IPS-NIHi11 (cell line): ENCODE measurements around the gene GRID2.

Experiments
- DNase-seq: peaks from one replicate; pipeline ENCODE4 v3.0.0; 2012; ENCODE audit warnings: mixed read lengths, low spot score

The GRID2 gene

GRCh38 chr4:93756101-93756500 is 1452.3 kb downstream of the GRID2 start:
- DNase-seq, result no peak

- DNase-seq, result no peak
Measured at GRCh38 chr4:93759506-93759905, 1455.7 kb downstream of the GRID2 start.

- DNase-seq, result no peak
Measured at GRCh38 chr4:93760284-93760683, 1456.5 kb downstream of the GRID2 start.

GRCh38 chr4:93761286-93761685 is 1457.5 kb downstream of the GRID2 start:
- no peak for DNase-seq

GRCh38 chr4:93764639-93765246 is 1461.0 kb downstream of the GRID2 start:
- DNase-seq, result peak; percentile 55

- DNase-seq, result no peak
Measured at GRCh38 chr4:93767917-93768316, 1464.2 kb downstream of the GRID2 start.

GRCh38 chr4:93770201-93770600 is 1466.4 kb downstream of the GRID2 start:
- no peak for DNase-seq

- no peak for DNase-seq
Measured at GRCh38 chr4:93771640-93772411, 1468.1 kb downstream of the GRID2 start.

GRCh38 chr4:93772858-93773257 is 1469.1 kb downstream of the GRID2 start:
- DNase-seq, result no peak

- no peak for DNase-seq
Measured at GRCh38 chr4:93775551-93775950, 1471.8 kb downstream of the GRID2 start.

GRCh38 chr4:93776386-93777080 is 1472.8 kb downstream of the GRID2 start:
- DNase-seq, result no peak

GRCh38 chr4:93777081-93777460 is 1473.3 kb downstream of the GRID2 start:
- no peak for DNase-seq

GRCh38 chr4:93779228-93779627 is 1475.5 kb downstream of the GRID2 start:
- DNase-seq, result no peak

GRCh38 chr4:93780080-93780479 is 1476.3 kb downstream of the GRID2 start:
- DNase-seq, result no peak

- no peak for DNase-seq
Measured at GRCh38 chr4:93781198-93781597, 1477.4 kb downstream of the GRID2 start.

GRCh38 chr4:93786149-93786548 is 1482.4 kb downstream of the GRID2 start:
- no peak for DNase-seq

- DNase-seq, result peak; percentile 39
Measured at GRCh38 chr4:93788712-93789111, 1484.9 kb downstream of the GRID2 start.

GRCh38 chr4:93791570-93792195 is 1487.9 kb downstream of the GRID2 start:
- DNase-seq, result peak; percentile 66

- DNase-seq, result no peak
Measured at GRCh38 chr4:93802045-93802444, 1498.3 kb downstream of the GRID2 start.

GRCh38 chr4:93809773-93810172 is 1506.0 kb downstream of the GRID2 start:
- no peak for DNase-seq

- DNase-seq, result no peak
Measured at GRCh38 chr4:93810340-93810992, 1506.7 kb downstream of the GRID2 start.

- no peak for DNase-seq
Measured at GRCh38 chr4:93813092-93813491, 1509.3 kb downstream of the GRID2 start.
